IMR-90 (cell line): ENCODE data around the gene DTNA. TPM values are rescaled to one million over a fixed set of nuclear protein-coding genes. Genes with fewer than 3 reads are reported as not detected.
A peak's percentile ranks its signal among the peaks of the same experiment; 100 is the strongest.

Experiments
- ATAC-seq: fragments of 200-7000 bp; cut with Tn5 transposase; 2 replicates; pipeline ENCODE4 v1.9.1; 2020; ENCODE audit warnings: low read depth, mild to moderate bottlenecking, moderate library complexity
- BruUV-seq: library from RNA; stranded (reverse); fragments of 400-500 nt; replicated peaks from 2 replicates; lab custom pipeline; 2021; lab: Mats Ljungman, UMichigan
- CTCF ChIA-PET: fragments of 300-600 bp; formaldehyde crosslinking; extraction: SDS; loops from one replicate; lab custom pipeline; 2021; ENCODE audit warnings: antibody characterized with exemption; lab: Yijun Ruan, JAX
- POLR2A ChIA-PET: fragments of 300-600 bp; sonication (Branson Sonifier 250); formaldehyde crosslinking; loops from one replicate; lab custom pipeline; 2022; ENCODE audit warnings: antibody characterized with exemption; ENCODE audit not compliant: unreplicated experiment; lab: Charles Lee
- DNase-seq: peaks from one replicate; pipeline ENCODE4 v3.0.0; 2013
- H2AFZ ChIP-seq: replicated peaks from 2 replicates; pipeline ENCODE3; 2013; ENCODE audit warnings: low read length, mild to moderate bottlenecking; ENCODE audit not compliant: poor library complexity
- H2AK5ac ChIP-seq: 2 replicates; pipeline ENCODE4 v1.6.1; 2013; ENCODE audit warnings: low read depth, low read length, inconsistent platforms
- H2AK9ac ChIP-seq: replicated peaks from 2 replicates; pipeline ENCODE3; 2013; ENCODE audit warnings: mild to moderate bottlenecking, low read depth, low read length, moderate library complexity; ENCODE audit not compliant: poor library complexity
- H2BK120ac ChIP-seq: 2 replicates; pipeline ENCODE4 v1.6.1; 2013; ENCODE audit warnings: low read depth, low read length, inconsistent platforms
- H2BK15ac ChIP-seq: 3 replicates; pipeline ENCODE4 v1.6.1; 2013; ENCODE audit warnings: low read depth, low read length, inconsistent platforms
- H2BK20ac ChIP-seq: 2 replicates; pipeline ENCODE4 v1.6.1; 2013; ENCODE audit warnings: low read depth, mild to moderate bottlenecking, inconsistent platforms, low read length, moderate library complexity
- H2BK5ac ChIP-seq: 2 replicates; pipeline ENCODE4 v1.6.1; 2013; ENCODE audit warnings: mild to moderate bottlenecking, low read depth, low read length, inconsistent platforms; ENCODE audit not compliant: poor library complexity, severe bottlenecking
- H3K14ac ChIP-seq: replicated peaks from 2 replicates; pipeline ENCODE4 v1.6.1; 2013; ENCODE audit warnings: low read depth, low read length, inconsistent platforms
- H3K18ac ChIP-seq: 2 replicates; pipeline ENCODE4 v1.6.1; 2013; ENCODE audit warnings: low read depth, low read length, control low read depth
- H3K23ac ChIP-seq: 2 replicates; pipeline ENCODE4 v1.6.1; 2013; ENCODE audit warnings: low read depth, low read length, inconsistent platforms
- H3K27ac ChIP-seq: 2 replicates; pipeline ENCODE4 v1.5.1; 2013; ENCODE audit warnings: mild to moderate bottlenecking, control low read depth, low read length; ENCODE audit not compliant: insufficient read depth
- H3K27me3 ChIP-seq: 2 replicates; pipeline ENCODE4 v1.6.1; 2013; ENCODE audit warnings: low read length; ENCODE audit not compliant: control insufficient read depth, insufficient read depth
- H3K36me3 ChIP-seq: 2 replicates; pipeline ENCODE4 v1.6.1; 2013; ENCODE audit warnings: low read length, mixed read lengths; ENCODE audit not compliant: control insufficient read depth, insufficient read depth
- H3K4ac ChIP-seq: 2 replicates; pipeline ENCODE4 v1.6.1; 2013; ENCODE audit warnings: low read depth, low read length, inconsistent platforms
- H3K4me1 ChIP-seq: 2 replicates; pipeline ENCODE4 v1.6.1; 2013; ENCODE audit warnings: low read length, mixed read lengths; ENCODE audit not compliant: control insufficient read depth, insufficient read depth
- H3K4me2 ChIP-seq: 2 replicates; pipeline ENCODE4 v1.6.1; 2013; ENCODE audit warnings: low read depth, mild to moderate bottlenecking, control low read depth, low read length, moderate library complexity
- H3K4me3 ChIP-seq: 2 replicates; pipeline ENCODE4 v1.5.1; 2013; ENCODE audit warnings: low read depth, mild to moderate bottlenecking, control low read depth, low read length, moderate library complexity; ENCODE audit not compliant: insufficient read depth
- H3K56ac ChIP-seq: 2 replicates; pipeline ENCODE4 v1.6.1; 2013; ENCODE audit warnings: low read length, inconsistent platforms; ENCODE audit not compliant: insufficient read depth; ENCODE audit errors: extremely low read depth
- H3K79me1 ChIP-seq, 2 experiments: 2 replicates each; pipeline ENCODE4 v1.6.1; 2013; ENCODE audit warnings: low read length in 2 of 2, inconsistent platforms in 1 of 2, low read depth in 1 of 2
- H3K9ac ChIP-seq: 2 replicates; pipeline ENCODE4 v1.6.1; 2013; ENCODE audit warnings: low read depth, low read length, control low read depth
- H3K9me1 ChIP-seq: 2 replicates; pipeline ENCODE4 v1.6.1; 2013; ENCODE audit warnings: low read length, inconsistent platforms; ENCODE audit not compliant: insufficient read depth
- H3K9me3 ChIP-seq: 2 replicates; pipeline ENCODE4 v1.6.1; 2013; ENCODE audit warnings: low read length; ENCODE audit not compliant: control insufficient read depth, insufficient read depth
- H4K20me1 ChIP-seq: 2 replicates; pipeline ENCODE4 v1.6.1; 2013; ENCODE audit warnings: low read length, inconsistent platforms; ENCODE audit not compliant: insufficient read depth
- H4K5ac ChIP-seq: 2 replicates; pipeline ENCODE4 v1.6.1; 2013; ENCODE audit warnings: mild to moderate bottlenecking, low read depth, low read length, control low read depth
- H4K8ac ChIP-seq, 2 experiments: 2 replicates each; pipeline ENCODE4 v1.6.1; 2013; ENCODE audit warnings: low read depth in 2 of 2, low read length in 2 of 2, control low read depth in 1 of 2, inconsistent platforms in 1 of 2
- H4K91ac ChIP-seq: 2 replicates; pipeline ENCODE4 v1.6.1; 2013; ENCODE audit warnings: low read depth, low read length, inconsistent platforms; ENCODE audit not compliant: insufficient read depth
- CEBPB ChIP-seq: IDR thresholded peaks from 2 replicates; pipeline ENCODE4 v1.6.1; 2012; ENCODE audit warnings: low read depth, low read length, improper control_type of control experiment
- POLR2A ChIP-seq: IDR thresholded peaks from 2 replicates; pipeline ENCODE4 v1.6.1; 2012; ENCODE audit warnings: mild to moderate bottlenecking, low read depth, low read length
- RAD21 ChIP-seq: IDR thresholded peaks from 2 replicates; pipeline ENCODE4 v1.6.1; 2012; ENCODE audit warnings: low read length, improper control_type of control experiment
- WGBS, 2 experiments: methylation state at CpG; one replicate each; pipeline versions ENCODE4 v1.1.5 to v1.1.7; 2013; ENCODE audit warnings: missing lambda C conversion rate in 2 of 2; ENCODE audit not compliant: insufficient read length in 1 of 2; ENCODE audit errors: extremely low coverage in 2 of 2; 5-methylcytosine and 5-hydroxymethylcytosine counted together
- dilution Hi-C: fragments of 300-500 bp; cut with HindIII; formaldehyde crosslinking; loops from one replicate; pipeline ENCODE4 v1.14.3; 2018; ENCODE audit warnings: low sequenced_read_pairs; ENCODE audit not compliant: unreplicated experiment
- in situ Hi-C: fragments of 300-500 bp; cut with MboI; formaldehyde crosslinking; loops from 3 replicates; pipeline ENCODE4 v1.14.3; 2019; ENCODE audit warnings: low sequenced_read_pairs, inconsistent platforms, mixed read lengths
- intact Hi-C: fragments of 100-400 bp; cut with micrococcal nuclease; formaldehyde crosslinking; loops from 2 replicates; pipeline ENCODE4 v1.10.0; 2022
- polyA plus RNA-seq, 3 experiments: library from polyadenylated mRNA; depleted of rRNA; stranded (reverse); fragments of >200 nt; gene quantifications; 2 replicates each; pipeline ENCODE4 v1.2.3, GENCODE V29; 2012; ENCODE audit warnings: low replicate concordance in 1 of 3
- total RNA-seq: library from RNA; depleted of rRNA; stranded (reverse); fragments of >200 nt; gene quantifications from 2 replicates; pipeline ENCODE4 v1.2.3, GENCODE V29; 2012

The DTNA gene
- total and polyA plus RNA-seq, 2 of the 4 experiments (the other 2 are of a cell fraction) = 9.5 to 10.8 TPM

DNA sequence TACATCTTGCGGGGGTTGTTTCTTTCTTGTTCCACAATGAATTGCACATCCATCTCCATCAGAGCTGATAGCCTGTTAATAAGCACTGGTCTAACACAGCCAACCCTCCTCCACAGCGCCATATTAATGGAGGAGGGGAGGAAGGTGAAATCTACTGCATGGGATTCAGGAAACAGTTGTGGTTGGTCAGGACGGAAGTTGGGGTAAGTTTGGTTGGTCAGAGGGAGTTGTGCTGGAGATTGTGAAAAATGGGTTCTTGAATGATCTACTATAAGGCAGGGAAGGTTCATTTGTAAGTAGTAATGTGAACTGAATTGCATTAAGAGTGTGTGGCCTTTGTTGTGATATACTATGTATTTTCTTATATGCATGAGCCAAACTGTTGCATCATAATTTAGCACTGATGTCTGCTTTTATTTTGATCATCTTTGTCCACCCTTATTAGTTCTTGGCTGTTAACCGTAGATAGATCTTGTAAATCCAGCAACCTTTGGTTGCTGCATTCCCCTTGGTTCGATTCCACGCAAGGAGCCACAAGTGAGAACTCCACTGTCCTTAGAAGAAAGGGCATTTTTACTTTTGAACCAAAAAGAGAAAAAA, 180.5 kb downstream of the DTNA start:
- no peak overlapping the region for H3K18ac ChIP-seq
- peaks cover 2% of the 10 kb centered on the region; the same call in 1 of the 2 replicates for H3K27me3 ChIP-seq
- no peak overlapping the region for H2AK5ac ChIP-seq
- H3K9me3 ChIP-seq = no peaks in the 10 kb centered on the region
- H3K4me3 ChIP-seq = no peak overlapping the region
- H2BK120ac ChIP-seq = no peak overlapping the region
- in situ Hi-C loops (no loop called here), dilution Hi-C loops (no loop called here), intact Hi-C loops (no loop called here)
- no peaks in the 10 kb centered on the region for H3K9me1 ChIP-seq
- no peak overlapping the region for H4K8ac ChIP-seq
- no peaks in the 10 kb centered on the region for H3K4me1 ChIP-seq
- ATAC-seq = no peak
- WGBS, 2 experiments = 100% methylated on average over 1 of the region's 6 CpGs; no CpG with 5 or more reads in 1 of the 2 experiments
- H3K36me3 ChIP-seq = no peaks in the 10 kb centered on the region
- no TSS peak for BruUV-seq
- H3K14ac ChIP-seq = no peak overlapping the region
- no peak overlapping the region for H3K56ac ChIP-seq
- POLR2A ChIA-PET = no interaction called here
- H4K91ac ChIP-seq = no peak overlapping the region
- H2BK20ac ChIP-seq = no peak overlapping the region
- H3K79me1 ChIP-seq = no peaks in the 10 kb centered on the region
- CTCF ChIA-PET = no interaction called here
- H3K9ac ChIP-seq = no peak overlapping the region
- no peak overlapping the region for H2AFZ ChIP-seq
- no peak overlapping the region for H4K5ac ChIP-seq
- H3K27ac ChIP-seq = no peak overlapping the region
- no peak overlapping the region for H3K4me2 ChIP-seq
- no peak overlapping the region for H2AK9ac ChIP-seq
- no peak overlapping the region for H2BK5ac ChIP-seq
- no peak overlapping the region for H3K23ac ChIP-seq
- TF ChIP-seq CEBPB = peak; percentile 52
- TF ChIP-seq RAD21 = no peak
- no peak for TF ChIP-seq POLR2A
- H2BK15ac ChIP-seq = no peak overlapping the region
- no peak for DNase-seq
- H4K20me1 ChIP-seq = no peaks in the 10 kb centered on the region
- no peak overlapping the region for H3K4ac ChIP-seq
